Renal cortical epithelial cell (primary cell): Measurements from ENCODE around the gene DENND1A. TPM values are rescaled to one million over a fixed set of nuclear protein-coding genes. Genes with fewer than 3 reads are reported as not detected.
A peak's percentile ranks its signal among the peaks of the same experiment; 100 is the strongest.

Experiments
- DNase-seq: peaks from one replicate; pipeline ENCODE4 v3.0.0-alpha.2; 2011; ENCODE audit warnings: low read depth
- total RNA-seq: library from RNA; depleted of rRNA; stranded (reverse); fragments of >200 nt; gene quantifications from 2 replicates; pipeline ENCODE4 v1.2.3, GENCODE V29; 2014

The DENND1A gene
- total RNA-seq, 1 donor from 2014 or later, result 21.5 TPM

DNA sequence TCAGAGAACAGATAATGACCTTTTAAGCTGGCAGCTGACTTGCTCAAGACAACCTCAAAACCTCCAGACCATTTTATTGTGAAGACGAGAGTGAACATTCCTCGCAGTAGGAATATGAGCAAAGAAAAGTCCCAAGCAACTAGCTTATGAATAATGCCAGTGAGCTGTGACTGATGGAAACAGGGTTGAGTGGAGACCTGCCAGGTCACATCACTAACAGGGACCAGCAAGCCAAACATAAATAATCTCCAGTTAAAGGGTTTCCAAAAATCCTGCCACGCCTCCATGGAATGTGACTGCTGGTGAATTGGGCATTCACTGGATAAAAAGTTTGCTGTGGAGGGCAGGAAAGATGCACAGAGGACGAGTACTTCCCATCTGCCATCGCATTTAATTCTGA lies 388.5 kb downstream of the DENND1A start:
- peak; percentile 18 for DNase-seq

- no peak for DNase-seq
Measured at GRCh38 chr9:123540457-123540856, 389.5 kb downstream of the DENND1A start.

DNA sequence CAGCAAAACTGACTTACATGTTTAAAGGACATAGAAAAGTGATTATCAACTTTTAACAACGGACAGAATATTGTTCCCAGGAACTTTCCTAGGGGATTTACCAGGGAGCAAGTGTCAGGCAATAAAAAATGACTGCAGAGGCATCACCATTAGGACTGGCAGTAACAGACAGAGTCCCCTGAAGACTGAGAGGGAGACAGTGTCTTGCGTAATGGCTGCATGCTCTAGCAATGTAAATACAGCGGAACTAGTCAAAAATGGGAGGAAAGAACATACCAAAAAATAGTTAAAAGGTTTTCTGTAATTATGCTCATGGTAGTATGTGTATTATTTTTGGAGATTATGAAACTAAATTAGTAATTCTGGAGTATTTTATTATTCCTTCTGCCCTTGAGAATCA lies 392.1 kb downstream of the DENND1A start:
- no peak for DNase-seq

DNA sequence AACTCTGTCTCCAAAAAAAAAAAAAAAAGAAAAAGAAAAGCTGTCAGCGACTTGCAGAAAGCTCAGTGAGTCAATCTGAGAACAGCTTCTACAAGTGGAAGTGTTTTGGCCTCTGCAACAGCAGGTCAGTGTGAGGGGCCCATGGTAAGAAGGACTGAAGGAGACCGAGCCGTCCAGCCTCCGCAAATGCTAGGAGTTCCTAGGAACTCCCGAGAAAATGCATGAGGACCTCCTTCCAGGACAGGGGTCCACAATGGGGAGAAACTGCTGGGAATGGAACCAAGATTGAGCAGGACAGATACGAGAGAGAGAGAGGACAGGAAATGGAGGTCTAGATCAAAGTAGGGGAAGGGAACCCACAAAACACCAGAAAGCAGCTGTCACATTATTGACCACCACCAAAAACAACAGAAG lies 393.5 kb downstream of the DENND1A start:
- no peak for DNase-seq

- DNase-seq, result no peak
Measured at GRCh38 chr9:123534336-123534735, 395.6 kb downstream of the DENND1A start.

DNA sequence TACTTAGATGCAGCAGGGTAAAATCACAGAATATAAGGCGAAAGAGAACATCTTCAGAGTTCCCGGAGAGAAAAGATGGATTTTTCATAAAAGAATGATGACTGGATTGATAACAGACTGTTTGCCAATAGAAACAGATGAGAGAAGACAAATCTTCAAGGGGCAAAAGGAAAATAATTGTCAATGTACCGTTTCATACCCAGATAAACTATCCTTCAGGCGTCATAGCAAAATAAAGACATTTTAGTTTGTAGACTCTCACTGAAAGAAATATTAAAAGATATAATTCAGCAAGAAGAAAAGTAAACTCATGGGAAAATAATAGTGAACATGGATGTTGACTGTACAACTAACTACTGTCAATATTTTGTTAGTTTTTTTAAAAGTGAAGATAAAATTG lies 399.7 kb downstream of the DENND1A start:
- no peak for DNase-seq

GRCh38 chr9:123528501-123528900 lies 401.4 kb downstream of the DENND1A start:
- DNase-seq, result no peak

- no peak for DNase-seq
Measured at GRCh38 chr9:123527981-123528380, 401.9 kb downstream of the DENND1A start.

- no peak for DNase-seq
Measured at GRCh38 chr9:123525957-123526356, 404.0 kb downstream of the DENND1A start.

- DNase-seq, result no peak
Measured at GRCh38 chr9:123525424-123525823, 404.5 kb downstream of the DENND1A start.

GRCh38 chr9:123524866-123525265 lies 405.1 kb downstream of the DENND1A start:
- DNase-seq, result no peak

DNA sequence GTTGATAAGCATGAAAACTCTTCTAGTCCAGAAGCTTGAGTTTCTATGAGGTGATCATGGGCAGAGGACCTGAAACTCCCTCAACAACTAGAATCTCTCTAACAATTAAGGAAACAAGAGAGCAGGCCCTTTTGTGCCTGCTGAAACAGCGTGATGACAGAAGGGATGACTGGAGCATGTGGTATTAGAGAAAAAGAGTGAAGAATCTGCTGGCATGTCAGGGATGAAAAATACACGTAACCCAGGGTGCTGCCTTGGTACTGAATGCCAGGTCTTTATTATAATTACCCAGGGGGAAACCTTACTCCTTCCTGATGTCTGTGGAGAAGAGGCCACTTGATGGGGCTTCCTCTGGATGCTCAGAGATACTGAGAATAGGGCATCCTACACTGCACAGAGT lies 406.1 kb downstream of the DENND1A start:
- DNase-seq, result no peak

- no peak for DNase-seq
Measured at GRCh38 chr9:123523001-123523400, 406.9 kb downstream of the DENND1A start.

DNA sequence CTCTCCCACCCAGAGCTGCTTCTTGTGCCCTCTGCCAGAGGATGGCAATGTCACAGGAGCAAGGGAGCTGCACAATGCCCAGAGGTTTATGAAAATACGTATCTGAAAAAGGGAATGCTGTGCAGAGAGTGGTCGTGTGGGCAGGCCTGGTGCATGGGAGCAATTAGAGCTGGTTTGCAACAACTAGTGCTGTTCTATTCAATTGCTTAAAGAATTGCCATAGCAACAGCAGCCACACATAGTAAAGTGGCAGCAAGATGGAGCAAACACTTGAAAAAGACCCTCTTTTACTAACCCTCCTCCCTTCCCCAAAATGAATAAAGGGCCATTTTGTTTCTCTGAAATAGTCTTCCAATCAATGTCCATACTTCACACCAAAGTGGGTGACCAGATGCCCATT lies 407.7 kb downstream of the DENND1A start:
- DNase-seq, result no peak

DNA sequence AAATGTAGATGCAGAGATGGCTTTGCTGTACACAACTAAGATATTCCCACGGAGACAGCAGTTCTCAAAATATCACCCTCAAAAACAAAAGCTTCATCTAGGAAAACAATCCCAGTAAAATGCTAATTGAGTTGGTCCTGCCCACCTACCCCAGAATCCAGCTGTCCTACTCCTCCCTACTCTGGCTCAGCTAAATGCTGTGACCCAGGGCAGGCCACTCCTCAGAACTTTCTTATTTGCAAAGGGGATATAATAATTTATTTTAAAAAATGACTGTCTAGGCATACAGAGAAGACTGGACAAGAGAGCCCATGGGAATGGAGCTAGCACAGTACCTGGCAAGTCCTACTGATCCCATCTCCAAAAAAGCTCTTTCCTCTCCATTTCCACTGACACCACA lies 411.6 kb downstream of the DENND1A start:
- DNase-seq, result no peak

DNA sequence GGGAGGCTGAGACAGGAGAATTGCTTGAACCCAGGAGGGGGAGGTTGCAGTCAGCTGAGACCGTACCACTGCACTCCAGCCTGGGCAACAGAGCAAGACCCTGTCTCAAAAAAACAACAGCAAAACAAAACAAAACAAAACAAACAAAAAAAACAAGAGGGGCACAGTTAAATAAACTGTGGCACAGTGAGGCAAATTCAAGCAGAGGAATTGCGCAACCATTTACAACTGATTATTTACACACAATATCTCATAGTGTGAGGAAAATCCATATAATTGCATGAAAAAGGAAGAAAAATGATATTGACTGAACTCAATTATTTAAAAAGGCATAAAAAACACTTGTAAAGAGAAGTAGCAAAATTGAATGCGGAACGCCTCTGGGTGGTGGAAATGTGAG lies 412.4 kb downstream of the DENND1A start:
- no peak for DNase-seq

DNA sequence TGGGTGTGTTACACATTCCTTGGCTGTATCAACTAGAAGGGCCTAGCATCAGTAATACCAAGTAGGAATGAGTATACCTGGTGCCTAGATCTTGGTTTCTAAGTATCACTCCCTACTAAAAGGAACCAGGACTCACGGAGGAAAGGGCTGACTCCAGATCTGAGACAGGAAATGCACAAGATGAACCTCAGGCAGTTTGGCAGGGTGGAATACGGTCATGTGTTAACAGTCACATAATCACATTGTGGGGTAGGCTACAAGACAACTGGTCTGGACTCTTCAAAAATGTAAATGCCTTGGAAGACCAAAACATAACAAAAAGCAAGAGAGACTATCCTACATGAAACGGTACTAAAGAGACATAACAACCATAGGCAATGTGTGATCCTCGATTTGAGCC lies 415.2 kb downstream of the DENND1A start:
- DNase-seq, result no peak

- no peak for DNase-seq
Measured at GRCh38 chr9:123513554-123513953, 416.4 kb downstream of the DENND1A start.

- no peak for DNase-seq
Measured at GRCh38 chr9:123511326-123512277, 418.3 kb downstream of the DENND1A start.

DNA sequence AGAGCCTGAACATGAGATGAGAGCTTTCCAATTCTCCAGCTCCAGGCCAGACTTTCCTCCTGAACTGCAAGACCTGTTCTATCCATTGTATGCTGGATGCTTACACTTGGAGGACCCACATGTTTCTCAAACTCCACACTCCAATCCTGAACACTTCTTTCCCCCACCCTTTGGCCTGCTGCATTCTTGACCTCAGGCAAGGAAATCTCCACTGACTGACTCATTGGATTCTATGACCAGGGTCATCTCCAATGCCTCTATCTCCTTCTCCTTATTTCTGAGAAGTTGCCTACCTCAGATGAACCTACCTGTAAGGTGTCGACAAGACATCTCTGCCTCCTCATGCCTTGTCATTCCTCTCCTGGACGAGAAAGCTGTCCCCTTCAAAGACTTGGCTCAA lies 420.3 kb downstream of the DENND1A start:
- DNase-seq, result no peak

DNA sequence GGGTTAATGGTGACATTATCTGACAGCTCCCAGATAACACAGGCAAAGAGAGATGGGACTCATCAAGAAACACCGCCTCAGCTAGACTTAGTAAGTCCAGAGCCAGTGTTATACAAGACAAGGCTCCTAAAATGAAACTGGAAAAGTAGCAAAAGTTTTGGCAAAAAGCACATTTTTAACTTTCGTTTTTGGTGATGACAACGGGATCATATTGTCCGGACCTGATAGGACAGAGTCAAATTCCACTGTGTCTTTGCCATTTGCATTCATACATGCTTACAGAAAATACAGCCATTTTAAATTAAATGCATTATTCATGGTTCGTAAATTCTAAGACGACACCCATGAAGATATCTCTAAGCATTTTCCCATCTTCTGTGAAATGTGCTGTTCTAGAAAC lies 421.9 kb downstream of the DENND1A start:
- DNase-seq, result no peak

GRCh38 chr9:123505496-123505895 lies 424.4 kb downstream of the DENND1A start:
- DNase-seq, result no peak

DNA sequence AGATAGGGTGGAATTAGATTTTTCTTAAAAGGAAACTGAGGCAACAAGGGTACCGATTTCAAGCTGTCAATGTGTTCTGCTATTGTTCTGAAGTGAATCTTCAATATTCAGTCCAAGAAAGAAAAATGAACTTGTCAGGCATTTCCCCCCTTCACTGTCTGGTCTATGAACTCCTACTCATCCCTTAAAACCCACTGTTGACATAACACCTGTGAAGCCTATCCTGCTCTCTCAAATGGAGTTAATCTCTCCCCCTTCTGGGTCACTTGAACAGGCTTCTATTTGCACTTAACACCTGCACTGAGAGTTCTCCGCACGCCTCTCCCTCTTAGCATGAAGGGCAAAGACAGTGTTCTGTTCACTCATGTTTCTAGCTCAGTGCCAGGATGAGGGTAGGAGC lies 429.6 kb downstream of the DENND1A start:
- DNase-seq, result no peak

DNA sequence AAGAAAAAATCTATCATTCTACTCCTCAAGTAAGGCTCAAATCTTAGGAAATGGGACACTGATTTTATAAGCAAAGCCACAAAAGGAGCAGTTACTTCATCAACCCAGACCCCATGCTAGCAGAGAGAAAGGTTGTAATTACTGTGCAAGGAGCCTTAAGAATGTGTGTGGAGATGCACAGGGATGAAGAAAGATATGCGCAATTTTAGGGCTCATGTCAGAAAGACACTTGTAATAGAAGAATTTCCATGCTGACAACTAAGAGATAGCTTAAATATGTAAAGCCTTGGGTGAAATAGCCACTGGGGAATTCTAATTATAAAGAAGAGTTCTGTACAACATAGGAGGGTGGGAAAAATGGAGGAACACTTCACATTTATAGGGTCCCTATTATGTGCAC lies 432.1 kb downstream of the DENND1A start:
- DNase-seq, result no peak
